Dedifferentiated amniotic fluid mesenchymal stem cell (primary cell): ENCODE data around the gene SLCO3A1.
"Not testable (repeated sequence)": the region's sequence is repeated elsewhere in the genome, so short reads cannot be mapped to it uniquely, and the experiment has no call there.

ENCODE experiments used
- DNase-seq: peaks from one replicate; pipeline ENCODE4 v3.0.0-alpha.2; 2016; ENCODE audit errors: extremely low spot score

SLCO3A1 gene

DNA sequence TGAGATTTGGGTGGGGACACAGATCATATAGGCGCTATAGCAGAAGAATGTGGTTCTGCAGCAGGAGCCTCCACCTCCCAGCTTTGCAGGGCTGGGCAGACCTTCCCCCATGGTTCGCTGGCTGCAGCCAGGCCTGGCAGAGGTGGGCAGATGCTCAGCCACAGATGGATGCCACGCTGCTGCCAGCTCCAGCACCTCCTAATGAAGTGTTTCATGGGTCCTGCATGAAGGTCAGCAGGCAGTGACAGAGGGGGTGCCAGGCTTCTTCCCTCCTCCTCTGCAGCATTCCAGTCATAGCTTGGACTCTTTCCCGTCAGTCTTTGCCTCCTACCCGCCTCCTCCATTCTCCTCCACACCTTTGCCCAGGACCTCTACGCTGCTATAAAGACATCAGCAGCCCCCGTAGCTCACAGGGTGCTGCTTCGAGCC is 85.9 kb downstream of the SLCO3A1 start:
- no peak for DNase-seq

GRCh38 chr15:91940496-91941381 is 87.2 kb downstream of the SLCO3A1 start:
- DNase-seq = no peak

- peak; percentile 23 for DNase-seq
Observed at GRCh38 chr15:91941871-91942658, 88.6 kb downstream of the SLCO3A1 start.

DNA sequence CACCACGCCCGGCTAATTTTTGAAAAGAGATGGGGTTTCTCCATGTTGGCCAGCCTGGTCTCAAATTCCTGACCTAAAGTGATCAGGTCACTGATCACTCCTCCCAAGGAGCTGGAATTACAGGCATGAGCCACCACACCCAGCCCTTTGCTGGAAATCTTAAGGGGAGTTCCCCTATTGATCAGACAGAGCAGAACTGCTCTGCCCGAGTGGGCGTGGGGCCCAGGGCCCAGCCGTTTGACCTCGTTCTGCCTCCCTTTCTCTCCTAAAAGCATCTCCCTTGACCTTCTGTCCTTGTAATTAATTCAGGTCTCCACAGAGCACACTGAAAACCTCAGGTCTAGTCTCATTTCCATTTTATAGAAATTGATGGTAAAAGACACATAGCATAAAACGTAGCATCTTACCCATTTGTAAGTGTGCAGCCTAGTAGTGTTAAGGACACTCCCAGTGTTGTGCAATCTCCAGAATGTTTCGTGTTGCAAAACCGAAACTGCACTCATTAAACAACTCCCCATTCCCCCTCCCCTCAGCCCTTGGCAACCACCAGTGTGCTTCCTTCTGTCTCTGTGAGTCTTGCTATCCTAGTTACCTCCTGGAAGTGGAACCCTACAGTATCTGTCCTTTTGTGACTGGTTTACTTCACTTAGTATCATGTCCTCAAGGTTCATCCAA is 89.3 kb downstream of the SLCO3A1 start:
- peak; percentile 88 for DNase-seq

GRCh38 chr15:91944331-91944730 is 90.8 kb downstream of the SLCO3A1 start:
- no peak for DNase-seq

GRCh38 chr15:91945385-91945784 is 91.9 kb downstream of the SLCO3A1 start:
- no peak for DNase-seq

DNA sequence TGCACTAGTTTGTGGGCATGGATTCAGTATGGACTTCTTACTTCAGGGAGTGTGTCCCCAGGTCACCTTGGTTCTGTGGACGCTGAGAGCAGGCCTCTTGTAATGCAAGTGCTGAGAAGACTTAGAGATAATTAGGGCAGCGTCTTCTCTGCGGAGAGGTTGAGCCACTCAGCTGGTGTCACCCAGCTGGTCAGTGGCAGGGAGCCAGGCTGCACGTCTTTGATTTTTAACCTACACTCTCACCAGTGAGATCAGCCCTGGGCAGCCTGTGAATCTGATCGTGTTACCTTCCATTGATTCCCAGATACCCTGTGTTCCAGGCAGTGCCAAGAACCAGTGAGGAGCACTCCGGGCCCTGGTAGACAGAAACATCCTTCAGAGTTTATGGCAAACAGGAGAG is 92.6 kb downstream of the SLCO3A1 start:
- DNase-seq = no peak

GRCh38 chr15:91946581-91947292 is 93.2 kb downstream of the SLCO3A1 start:
- no peak for DNase-seq

DNA sequence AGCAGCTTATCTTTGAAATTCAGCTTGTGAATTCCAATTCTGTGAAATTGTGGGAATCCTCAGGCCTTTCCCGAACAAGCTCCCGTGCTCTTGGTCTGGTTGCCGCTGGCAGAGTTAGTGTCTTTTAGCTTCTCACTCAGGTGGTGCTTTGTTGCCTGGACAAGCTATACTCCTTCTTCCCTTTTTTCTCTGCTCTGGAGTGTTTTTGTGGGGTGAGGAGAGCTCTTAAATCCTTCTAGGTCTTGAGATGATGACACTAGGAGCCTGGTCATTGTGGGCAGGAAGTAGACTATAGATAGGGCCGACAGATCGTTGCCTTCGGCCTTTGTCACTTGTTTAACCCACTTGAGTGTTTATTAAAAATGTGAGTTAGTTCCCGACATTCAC is 93.8 kb downstream of the SLCO3A1 start:
- DNase-seq = no peak

- no peak for DNase-seq
Observed at GRCh38 chr15:91947683-91948608, 94.4 kb downstream of the SLCO3A1 start.

DNA sequence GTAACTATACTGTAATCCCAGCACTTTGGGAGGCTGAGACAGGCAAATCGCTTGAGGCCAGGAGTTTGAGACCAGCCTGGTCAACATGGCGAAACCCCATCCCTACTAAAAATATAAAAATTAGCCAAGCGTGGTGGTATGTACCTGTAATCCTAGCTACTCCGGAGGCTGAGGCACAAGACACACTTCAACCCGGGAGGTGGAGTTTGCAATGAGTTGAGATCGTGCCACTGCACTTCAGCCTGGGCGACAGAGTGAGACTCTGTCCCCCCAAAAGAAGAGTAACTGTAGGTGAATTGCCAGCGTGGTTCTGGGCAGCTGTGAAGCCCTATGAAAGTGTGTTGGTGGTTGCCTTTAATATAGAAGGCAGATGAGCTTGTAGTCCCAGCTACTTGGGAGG is 95.9 kb downstream of the SLCO3A1 start:
- no peak for DNase-seq

DNA sequence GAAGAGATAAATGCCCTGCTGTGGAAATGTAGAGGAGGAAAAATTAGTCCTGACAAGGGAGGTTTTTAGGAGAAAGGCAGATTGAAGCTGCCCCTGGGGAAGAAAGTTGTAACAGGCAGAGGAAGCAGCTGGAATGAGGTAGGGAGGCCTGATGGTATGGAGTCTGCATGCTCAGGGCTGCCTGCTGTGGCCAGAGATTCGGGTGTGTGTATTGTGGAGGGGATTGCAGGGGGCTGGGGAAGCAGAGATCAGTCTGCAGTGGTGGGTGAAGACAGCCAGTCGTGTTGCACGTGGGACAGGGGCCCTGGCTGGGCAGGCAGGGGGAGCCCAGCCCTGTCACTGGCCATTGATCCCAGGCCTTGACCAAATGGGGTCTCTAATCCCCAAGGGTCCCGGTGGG is 96.5 kb downstream of the SLCO3A1 start:
- DNase-seq = no peak

DNA sequence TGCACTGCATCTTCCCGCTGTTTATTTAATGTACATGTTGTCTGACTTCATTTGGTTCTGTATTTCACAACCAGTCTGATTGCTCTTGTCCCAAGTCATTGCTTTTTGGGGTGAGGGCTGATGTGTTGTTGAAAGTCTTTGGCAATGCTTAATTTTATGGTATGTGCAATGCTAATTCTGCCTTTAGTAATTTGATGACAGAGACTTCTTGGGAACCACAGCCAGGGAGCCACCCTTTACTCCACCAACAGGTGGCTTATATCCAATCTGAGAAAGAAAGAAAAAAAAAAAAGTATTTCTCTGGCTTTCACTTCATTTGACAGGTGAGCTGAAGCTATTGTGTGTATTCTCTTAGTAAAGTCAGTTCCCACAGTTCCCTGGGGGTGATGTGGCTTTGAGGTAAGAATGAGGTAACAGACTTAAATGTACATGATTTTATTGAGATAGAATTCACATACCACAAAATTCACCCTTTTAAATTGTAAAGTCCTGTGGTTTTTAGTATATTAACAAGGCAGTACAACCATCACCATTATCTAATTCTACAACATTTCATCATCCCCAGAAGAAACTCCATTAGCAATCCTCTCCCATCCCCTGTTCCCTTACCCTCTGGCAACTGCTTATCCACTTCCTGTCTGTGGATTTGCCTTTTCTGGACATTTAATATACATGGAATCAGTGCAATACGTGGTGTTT is 97.3 kb downstream of the SLCO3A1 start:
- DNase-seq = peak; percentile 21

DNA sequence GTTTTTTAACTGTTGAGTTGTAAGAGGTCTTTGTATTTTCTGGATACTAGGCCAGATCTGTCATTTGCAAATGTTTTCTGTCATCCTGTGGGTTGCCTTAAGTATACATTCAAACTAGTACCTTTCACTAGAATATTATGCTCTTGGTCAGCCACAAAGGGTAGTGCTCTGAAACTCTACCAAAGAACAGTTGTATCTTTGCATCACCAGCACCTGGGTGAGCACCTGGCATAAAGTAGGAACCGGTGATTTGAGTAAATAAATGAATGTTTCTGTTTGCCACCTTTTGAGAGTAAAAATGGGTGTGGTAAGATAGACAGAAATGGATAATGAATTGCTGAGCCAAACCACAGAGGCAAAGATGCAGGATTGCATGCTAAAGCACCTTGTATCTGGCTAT is 98.7 kb downstream of the SLCO3A1 start:
- no peak for DNase-seq

GRCh38 chr15:91953432-91953831 is 99.9 kb downstream of the SLCO3A1 start:
- DNase-seq = no peak

- no peak for DNase-seq
Observed at GRCh38 chr15:91954292-91954691, 100.8 kb downstream of the SLCO3A1 start.

- peak; percentile 66 for DNase-seq
Observed at GRCh38 chr15:91956026-91956723, 102.7 kb downstream of the SLCO3A1 start.

DNA sequence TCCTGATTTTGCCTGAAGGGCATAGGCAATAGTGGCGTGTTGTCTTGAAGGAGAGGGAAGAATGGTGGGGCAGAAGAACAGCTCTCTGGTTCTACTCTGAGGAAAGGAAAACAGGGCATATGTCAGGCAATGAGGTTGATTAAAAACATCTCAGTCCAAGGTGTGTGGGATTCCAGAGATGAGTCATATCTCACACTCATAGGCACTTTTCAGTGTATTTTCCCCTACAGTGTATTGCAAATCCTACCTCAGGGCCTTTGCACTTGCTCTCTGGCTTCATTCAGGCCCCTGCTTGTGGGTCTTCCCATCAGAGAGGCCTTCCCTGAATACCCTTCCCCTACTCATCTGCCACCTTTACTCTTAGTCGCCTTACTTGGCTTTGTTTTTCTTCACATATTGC is 107.8 kb downstream of the SLCO3A1 start:
- no peak for DNase-seq

- DNase-seq = not testable (repeated sequence)
Observed at GRCh38 chr15:91963747-91964146, 110.2 kb downstream of the SLCO3A1 start.
